GM23248 (cell line): ENCODE measurements around the gene TNFRSF1B. TPM values are rescaled to one million over a fixed set of nuclear protein-coding genes. Genes with fewer than 3 reads are reported as not detected.

ENCODE experiments used
- DNase-seq: peaks from one replicate; pipeline ENCODE4 v3.0.0-alpha.2; 2015
- H2AFZ ChIP-seq: fragments of 200-600 bp; sonication (generic); 2 replicates; pipeline ENCODE4 v1.6.1; 2016; ENCODE audit warnings: antibody characterized with exemption
- H3F3A ChIP-seq: fragments of 200-600 bp; sonication (generic); 2 replicates; pipeline ENCODE4 v1.6.1; 2016; ENCODE audit warnings: mild to moderate bottlenecking, antibody characterized with exemption, mixed run types; ENCODE audit not compliant: insufficient read depth
- H3K27ac ChIP-seq: fragments of 200-600 bp; sonication (generic); 2 replicates; pipeline ENCODE4 v1.5.1; 2016; ENCODE audit warnings: mild to moderate bottlenecking
- H3K27me3 ChIP-seq: fragments of 200-600 bp; sonication (generic); replicated peaks from 2 replicates; pipeline ENCODE4 v1.6.1; 2016; ENCODE audit warnings: mild to moderate bottlenecking; ENCODE audit not compliant: insufficient read depth
- H3K36me3 ChIP-seq: fragments of 200-600 bp; sonication (generic); 2 replicates; pipeline ENCODE4 v1.6.1; 2016; ENCODE audit warnings: low read depth, mild to moderate bottlenecking
- H3K4me1 ChIP-seq: fragments of 200-600 bp; sonication (generic); 2 replicates; pipeline ENCODE4 v1.6.1; 2016; ENCODE audit warnings: mild to moderate bottlenecking; ENCODE audit not compliant: insufficient read depth
- H3K4me2 ChIP-seq: fragments of 200-600 bp; sonication (generic); one replicate; pipeline ENCODE4 v1.6.1; 2016; ENCODE audit warnings: mild to moderate bottlenecking; ENCODE audit not compliant: unreplicated experiment
- H3K4me3 ChIP-seq: fragments of 200-600 bp; sonication (generic); 2 replicates; pipeline ENCODE4 v1.5.1; 2016; ENCODE audit warnings: mild to moderate bottlenecking
- H3K79me2 ChIP-seq: fragments of 200-600 bp; sonication (generic); 2 replicates; pipeline ENCODE4 v1.6.1; 2016; ENCODE audit warnings: mild to moderate bottlenecking; ENCODE audit not compliant: insufficient read depth
- H3K9ac ChIP-seq: fragments of 200-600 bp; sonication (generic); 2 replicates; pipeline ENCODE4 v1.6.1; 2016; ENCODE audit warnings: mild to moderate bottlenecking
- H3K9me2 ChIP-seq: fragments of 200-600 bp; sonication (generic); 2 replicates; pipeline ENCODE4 v1.6.1; 2016; ENCODE audit warnings: mixed run types, mild to moderate bottlenecking, moderate library complexity; ENCODE audit not compliant: insufficient read depth
- H3K9me3 ChIP-seq: fragments of 200-600 bp; sonication (generic); one replicate; pipeline ENCODE4 v1.6.1; 2017; ENCODE audit warnings: low read depth
- H4K20me1 ChIP-seq: fragments of 200-600 bp; sonication (generic); 2 replicates; pipeline ENCODE4 v1.6.0; 2016; ENCODE audit not compliant: insufficient read depth
- EZH2 ChIP-seq: fragments of 200-600 bp; sonication (generic); IDR thresholded peaks from 2 replicates; pipeline ENCODE4 v1.6.1; 2018; ENCODE audit warnings: antibody characterized with exemption, mild to moderate bottlenecking; ENCODE audit not compliant: insufficient read depth, poor library complexity, severe bottlenecking
- EZH2phosphoT487 ChIP-seq: fragments of 200-600 bp; sonication (generic); IDR thresholded peaks from 2 replicates; pipeline ENCODE4 v1.6.1; 2018; ENCODE audit warnings: antibody characterized with exemption, moderate library complexity, mild to moderate bottlenecking, low read depth; ENCODE audit not compliant: insufficient read depth
- WGBS, 2 experiments: methylation state at CpG; one replicate each; pipeline ENCODE4 v1.1.6; 2015 to 2017; ENCODE audit warnings: low lambda C conversion rate in 2 of 2, low coverage in 1 of 2; ENCODE audit errors: missing lambda C conversion rate in 2 of 2; 5-methylcytosine and 5-hydroxymethylcytosine counted together
- in situ Hi-C: fragments of 300-500 bp; cut with MboI; formaldehyde crosslinking; loops from 2 replicates; pipeline ENCODE4 v1.15.0; 2020
- polyA plus RNA-seq: library from polyadenylated mRNA; unstranded; fragments of >200 nt; fragmentation: Nextera tagmentation; extraction: Ambion mirVana; gene quantifications from 2 replicates; pipeline ENCODE4 v1.2.1, GENCODE V29; 2016
- total RNA-seq: library from RNA; depleted of rRNA; stranded (reverse); fragments of >200 nt; shearing (Covaris generic); gene quantifications from 2 replicates; pipeline ENCODE4 v1.2.3, GENCODE V29; 2014

Gene TNFRSF1B
- total and polyA plus RNA-seq, 2 experiments from 2014 or later, result 1.1 to 2.9 TPM

GRCh38 chr1:12182410-12182984 is 15.7 kb downstream of the TNFRSF1B start:
- in situ Hi-C loops, result no loop called here
- Histone ChIP-seq H3F3A (no peaks in the 10 kb centered on the region), H3K4me1 (peaks cover 22% of the 10 kb centered on the region), H3K4me2 (no peak overlapping the region), H3K27me3 (no peaks in the 10 kb centered on the region), H3K36me3 (no peaks in the 10 kb centered on the region), H2AFZ (no peak overlapping the region), H3K9me3 (no peaks in the 10 kb centered on the region), H3K79me2 (no peaks in the 10 kb centered on the region), H3K4me3 (no peak overlapping the region), H3K9ac (no peak overlapping the region), H4K20me1 (no peaks in the 10 kb centered on the region), H3K27ac (no peak overlapping the region), H3K9me2 (no peaks in the 10 kb centered on the region)
- no peak for DNase-seq
- TF ChIP-seq EZH2, result no peak
- TF ChIP-seq EZH2phosphoT487, result no peak
- WGBS, 2 experiments, result 73 to 74% methylated on average over 4 of the region's 4 CpGs

DNA sequence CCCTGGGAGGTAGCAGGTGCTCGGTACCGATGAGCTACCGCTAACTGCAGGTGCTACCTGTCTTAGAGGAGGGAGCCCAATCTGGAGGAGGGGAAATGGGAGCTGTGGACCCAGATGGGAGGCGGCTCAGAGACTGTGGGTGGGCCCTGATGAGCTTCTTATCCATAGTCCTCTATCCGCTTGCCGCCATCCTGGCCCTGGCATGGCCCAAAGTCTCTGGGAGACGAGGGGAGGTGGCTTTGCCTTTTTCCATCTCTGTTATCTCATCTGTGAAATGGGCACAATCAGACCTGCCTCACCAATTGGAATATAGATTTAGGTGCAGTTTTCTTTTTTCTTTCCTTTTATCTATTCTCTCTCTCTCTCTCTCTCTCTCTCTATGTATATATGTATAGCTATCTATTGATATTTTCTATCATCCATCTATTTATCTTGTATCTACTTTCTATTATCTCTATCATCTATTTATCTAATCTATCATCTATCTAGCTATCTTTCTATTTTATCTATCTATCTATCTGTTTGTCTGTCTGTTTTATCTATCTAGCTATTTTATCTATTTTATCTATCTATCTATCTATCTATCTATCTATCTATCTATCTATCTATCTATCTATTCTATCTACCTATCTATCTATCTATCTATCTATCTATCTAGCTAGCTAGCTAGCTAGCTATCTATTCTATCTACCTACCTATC is 16.5 kb downstream of the TNFRSF1B start:
- H3K36me3 ChIP-seq, result no peaks in the 10 kb centered on the region
- no peaks in the 10 kb centered on the region for H3F3A ChIP-seq
- no peaks in the 10 kb centered on the region for H3K9me3 ChIP-seq
- in situ Hi-C loops, result no loop called here
- H3K27me3 ChIP-seq, result no peaks in the 10 kb centered on the region
- H3K9me2 ChIP-seq, result no peaks in the 10 kb centered on the region
- H4K20me1 ChIP-seq, result no peaks in the 10 kb centered on the region
- H3K4me1 ChIP-seq, result peaks cover 15% of the 10 kb centered on the region
- no peaks in the 10 kb centered on the region for H3K79me2 ChIP-seq
- DNase-seq, result no peak
- H3K27ac ChIP-seq, result no peak overlapping the region
- TF ChIP-seq EZH2phosphoT487 (no peak), EZH2 (no peak)
- H2AFZ ChIP-seq, result no peak overlapping the region
- no peak overlapping the region for H3K4me2 ChIP-seq
- no peak overlapping the region for H3K9ac ChIP-seq
- WGBS, 2 experiments, result 94 to 97% methylated on average over 7 of the region's 7 CpGs
- H3K4me3 ChIP-seq, result no peak overlapping the region

GRCh38 chr1:12184008-12184681 is 17.4 kb downstream of the TNFRSF1B start:
- Histone ChIP-seq H3K27me3 (no peaks in the 10 kb centered on the region), H3K79me2 (no peaks in the 10 kb centered on the region), H3K9ac (peak overlapping the region; percentile 60), H3K9me2 (no peaks in the 10 kb centered on the region), H3K4me3 (no peak overlapping the region), H3K4me1 (peaks cover 12% of the 10 kb centered on the region), H3K9me3 (no peaks in the 10 kb centered on the region), H3K4me2 (peak overlapping the region; percentile 36), H2AFZ (peak overlapping the region; percentile 91), H3K36me3 (no peaks in the 10 kb centered on the region), H3K27ac (no peak overlapping the region), H4K20me1 (no peaks in the 10 kb centered on the region), H3F3A (no peaks in the 10 kb centered on the region)
- WGBS, 2 experiments, result 1 to 8% methylated on average over 7 to 10 of the region's 10 CpGs
- DNase-seq, result peak; percentile 66
- in situ Hi-C loops, result no loop called here
- TF ChIP-seq EZH2 (no peak), EZH2phosphoT487 (no peak)

DNA sequence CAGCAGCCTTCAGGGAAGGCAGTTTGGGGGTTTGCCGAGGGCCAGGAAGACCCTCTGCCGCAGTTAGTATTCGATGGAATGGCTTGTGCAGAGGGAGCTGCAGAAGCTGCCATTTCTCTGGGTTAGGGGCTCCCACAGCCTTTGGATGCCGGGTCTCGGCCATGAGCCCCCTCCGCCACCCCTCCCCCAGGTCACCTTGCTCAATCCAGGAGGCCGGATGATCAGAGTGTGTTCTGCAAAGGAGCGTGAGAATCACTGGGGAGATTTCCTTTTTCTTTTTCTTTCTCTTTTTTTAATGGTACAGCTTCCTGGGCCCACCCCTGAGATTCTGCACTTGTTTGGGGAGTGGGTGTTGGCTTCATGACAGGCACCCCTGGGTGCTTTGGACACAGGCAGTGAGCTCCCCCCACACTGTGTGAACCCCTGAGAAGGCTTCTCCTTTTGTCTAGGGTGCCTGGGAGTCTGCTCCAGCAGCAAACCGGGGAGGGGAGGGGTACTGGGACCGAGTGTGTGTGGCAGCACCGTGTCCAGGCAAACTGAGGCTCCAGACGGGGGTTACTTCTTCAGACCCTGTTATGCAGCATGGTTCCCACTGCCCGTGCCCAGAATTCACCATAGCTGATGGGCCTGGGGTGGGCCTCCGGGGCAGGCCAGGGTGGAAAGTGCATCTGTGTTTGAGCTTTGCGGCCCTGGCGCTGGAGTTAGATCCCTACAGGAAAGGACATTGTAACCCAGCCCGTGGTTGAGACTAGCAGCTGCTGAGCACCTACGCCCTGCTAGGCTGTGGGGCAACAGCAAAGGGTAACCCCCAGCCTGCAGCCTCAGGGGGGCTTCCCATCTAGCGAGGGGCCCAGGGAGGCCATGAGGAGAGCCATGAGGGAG is 18.5 kb downstream of the TNFRSF1B start:
- Histone ChIP-seq H3K27ac (no peak overlapping the region), H2AFZ (no peak overlapping the region)

More for the DNA sequence above, 18.5 kb downstream of the TNFRSF1B start:
- Histone ChIP-seq H3K27me3 (no peaks in the 10 kb centered on the region), H3K36me3 (no peaks in the 10 kb centered on the region), H3K9ac (no peak overlapping the region), H4K20me1 (no peaks in the 10 kb centered on the region), H3K9me2 (no peaks in the 10 kb centered on the region), H3K79me2 (no peaks in the 10 kb centered on the region), H3K4me3 (no peak overlapping the region), H3K4me1 (peaks cover 12% of the 10 kb centered on the region), H3K9me3 (no peaks in the 10 kb centered on the region), H3F3A (no peaks in the 10 kb centered on the region), H3K4me2 (no peak overlapping the region)
- in situ Hi-C loops, result no loop called here
- TF ChIP-seq EZH2 (no peak), EZH2phosphoT487 (no peak)
- no peak for DNase-seq
- 76 to 81% methylated on average over 19 of the region's 19 CpGs for WGBS, 2 experiments
